Activated naive CD4-positive, alpha-beta T cell treated with anti-CD3 and anti-CD28 coated beads, Interleukin-2, amount 50 U/mL, for 24 hours (primary cell): ENCODE results near the gene UBE2U.
"Not testable (repeated sequence)": the region's sequence is repeated elsewhere in the genome, so short reads cannot be mapped to it uniquely, and the experiment has no call there.

Experiments
- H3K27ac Mint-ChIP-seq: one replicate; pipeline ENCODE4 v1.8.0; 2021; ENCODE audit warnings: mild to moderate bottlenecking, mixed read lengths
- H3K27me3 Mint-ChIP-seq: one replicate; pipeline ENCODE4 v1.8.0; 2021; ENCODE audit warnings: mixed read lengths
- H3K36me3 Mint-ChIP-seq: one replicate; pipeline ENCODE4 v1.8.0; 2021; ENCODE audit warnings: mixed read lengths
- H3K4me1 Mint-ChIP-seq: one replicate; pipeline ENCODE4 v1.8.0; 2021; ENCODE audit warnings: mixed read lengths
- H3K4me3 Mint-ChIP-seq: one replicate; pipeline ENCODE4 v1.8.0; 2021; ENCODE audit warnings: mild to moderate bottlenecking, mixed read lengths
- H3K9me3 Mint-ChIP-seq: one replicate; pipeline ENCODE4 v1.8.0; 2021; ENCODE audit warnings: mixed read lengths

Gene UBE2U

GRCh38 chr1:64215576-64215975 is 12.2 kb downstream of the UBE2U start:
- no peak overlapping the region for H3K4me3 Mint-ChIP-seq
- no peaks in the 10 kb centered on the region for H3K9me3 Mint-ChIP-seq
- no peaks in the 10 kb centered on the region for H3K4me1 Mint-ChIP-seq
- H3K27ac Mint-ChIP-seq, result no peak overlapping the region
- H3K36me3 Mint-ChIP-seq, result no peaks in the 10 kb centered on the region
- peaks cover 8% of the 10 kb centered on the region for H3K27me3 Mint-ChIP-seq

GRCh38 chr1:64220241-64220640 is 16.8 kb downstream of the UBE2U start:
- no peaks in the 10 kb centered on the region for H3K36me3 Mint-ChIP-seq
- peaks cover 8% of the 10 kb centered on the region for H3K27me3 Mint-ChIP-seq
- no peak overlapping the region for H3K27ac Mint-ChIP-seq
- peaks cover 12% of the 10 kb centered on the region for H3K4me1 Mint-ChIP-seq
- no peaks in the 10 kb centered on the region for H3K9me3 Mint-ChIP-seq
- H3K4me3 Mint-ChIP-seq, result no peak overlapping the region

GRCh38 chr1:64223329-64224151 is 20.1 kb downstream of the UBE2U start:
- no peaks in the 10 kb centered on the region for H3K9me3 Mint-ChIP-seq
- H3K36me3 Mint-ChIP-seq, result peaks cover 1% of the 10 kb centered on the region
- peak overlapping the region; percentile 79 for H3K27ac Mint-ChIP-seq
- H3K4me1 Mint-ChIP-seq, result peaks cover 12% of the 10 kb centered on the region
- H3K4me3 Mint-ChIP-seq, result peak overlapping the region; percentile 45
- H3K27me3 Mint-ChIP-seq, result peaks cover 6% of the 10 kb centered on the region

GRCh38 chr1:64224236-64224635 is 20.8 kb downstream of the UBE2U start:
- H3K27me3 Mint-ChIP-seq, H3K4me3 Mint-ChIP-seq, H3K36me3 Mint-ChIP-seq, H3K9me3 Mint-ChIP-seq, H3K27ac Mint-ChIP-seq: not testable (repeated sequence)
- H3K4me1 Mint-ChIP-seq, result peaks cover 12% of the 10 kb centered on the region

- no peak overlapping the region for H3K4me3 Mint-ChIP-seq
- H3K27ac Mint-ChIP-seq, result no peak overlapping the region
- peaks cover 1% of the 10 kb centered on the region for H3K36me3 Mint-ChIP-seq
- H3K27me3 Mint-ChIP-seq, result peaks cover 2% of the 10 kb centered on the region
- H3K9me3 Mint-ChIP-seq, result no peaks in the 10 kb centered on the region
- peaks cover 7% of the 10 kb centered on the region for H3K4me1 Mint-ChIP-seq
These were observed 24.9 kb downstream of the UBE2U start for GRCh38 chr1:64228167-64228957.

- Mint-ChIP-seq H3K4me1 (no peaks in the 10 kb centered on the region), H3K27me3 (peaks cover 8% of the 10 kb centered on the region), H3K4me3 (no peak overlapping the region), H3K36me3 (peaks cover 1% of the 10 kb centered on the region), H3K9me3 (no peaks in the 10 kb centered on the region), H3K27ac (no peak overlapping the region)
These were observed 25.9 kb downstream of the UBE2U start for GRCh38 chr1:64229307-64229706.

- no peak overlapping the region for H3K4me3 Mint-ChIP-seq
- peaks cover under 1% of the 10 kb centered on the region for H3K36me3 Mint-ChIP-seq
- H3K9me3 Mint-ChIP-seq, result no peaks in the 10 kb centered on the region
- H3K27ac Mint-ChIP-seq, result no peak overlapping the region
- no peaks in the 10 kb centered on the region for H3K4me1 Mint-ChIP-seq
- peaks cover 11% of the 10 kb centered on the region for H3K27me3 Mint-ChIP-seq
These were observed 27.7 kb downstream of the UBE2U start for GRCh38 chr1:64231153-64231552.

- H3K27me3 Mint-ChIP-seq, result peaks cover 11% of the 10 kb centered on the region
- H3K4me1 Mint-ChIP-seq, result no peaks in the 10 kb centered on the region
- no peak overlapping the region for H3K4me3 Mint-ChIP-seq
- no peaks in the 10 kb centered on the region for H3K36me3 Mint-ChIP-seq
- no peaks in the 10 kb centered on the region for H3K9me3 Mint-ChIP-seq
- no peak overlapping the region for H3K27ac Mint-ChIP-seq
These were observed 28.2 kb downstream of the UBE2U start for GRCh38 chr1:64231654-64232053.

GRCh38 chr1:64234714-64235113 is 31.3 kb downstream of the UBE2U start:
- H3K9me3 Mint-ChIP-seq, result no peaks in the 10 kb centered on the region
- no peaks in the 10 kb centered on the region for H3K36me3 Mint-ChIP-seq
- H3K27ac Mint-ChIP-seq, result no peak overlapping the region
- peaks cover 16% of the 10 kb centered on the region for H3K27me3 Mint-ChIP-seq
- no peak overlapping the region for H3K4me3 Mint-ChIP-seq
- H3K4me1 Mint-ChIP-seq, result no peaks in the 10 kb centered on the region

- H3K36me3 Mint-ChIP-seq, result no peaks in the 10 kb centered on the region
- no peaks in the 10 kb centered on the region for H3K9me3 Mint-ChIP-seq
- H3K4me1 Mint-ChIP-seq, result no peaks in the 10 kb centered on the region
- no peak overlapping the region for H3K4me3 Mint-ChIP-seq
- H3K27ac Mint-ChIP-seq, result no peak overlapping the region
- peaks cover 16% of the 10 kb centered on the region for H3K27me3 Mint-ChIP-seq
These were observed 31.8 kb downstream of the UBE2U start for GRCh38 chr1:64235181-64235580.

- no peaks in the 10 kb centered on the region for H3K4me1 Mint-ChIP-seq
- H3K36me3 Mint-ChIP-seq, result no peaks in the 10 kb centered on the region
- no peak overlapping the region for H3K4me3 Mint-ChIP-seq
- peaks cover 16% of the 10 kb centered on the region for H3K27me3 Mint-ChIP-seq
- no peak overlapping the region for H3K27ac Mint-ChIP-seq
- H3K9me3 Mint-ChIP-seq, result no peaks in the 10 kb centered on the region
These were observed 32.5 kb downstream of the UBE2U start for GRCh38 chr1:64235910-64236309.

- H3K4me1 Mint-ChIP-seq, result no peaks in the 10 kb centered on the region
- H3K27me3 Mint-ChIP-seq, result peaks cover 16% of the 10 kb centered on the region
- no peaks in the 10 kb centered on the region for H3K36me3 Mint-ChIP-seq
- no peak overlapping the region for H3K4me3 Mint-ChIP-seq
- H3K9me3 Mint-ChIP-seq, result no peaks in the 10 kb centered on the region
- H3K27ac Mint-ChIP-seq, result no peak overlapping the region
These were observed 33.1 kb downstream of the UBE2U start for GRCh38 chr1:64236541-64236954.

GRCh38 chr1:64239519-64239918 is 36.1 kb downstream of the UBE2U start:
- H3K27me3 Mint-ChIP-seq, H3K36me3 Mint-ChIP-seq, H3K4me3 Mint-ChIP-seq, H3K27ac Mint-ChIP-seq, H3K9me3 Mint-ChIP-seq: not testable (repeated sequence)
- peaks cover 18% of the 10 kb centered on the region for H3K4me1 Mint-ChIP-seq

- no peak overlapping the region for H3K4me3 Mint-ChIP-seq
These were observed 36.8 kb downstream of the UBE2U start for GRCh38 chr1:64240206-64240605.

GRCh38 chr1:64241069-64241468 is 37.6 kb downstream of the UBE2U start:
- Mint-ChIP-seq H3K36me3 (no peaks in the 10 kb centered on the region), H3K4me3 (no peak overlapping the region), H3K27me3 (peaks cover 6% of the 10 kb centered on the region), H3K9me3 (no peaks in the 10 kb centered on the region), H3K27ac (no peak overlapping the region), H3K4me1 (peaks cover 32% of the 10 kb centered on the region)

More at GRCh38 chr1:64240206-64240605, 36.8 kb downstream of the UBE2U start:
- no peak overlapping the region for H3K27ac Mint-ChIP-seq
- H3K36me3 Mint-ChIP-seq, result no peaks in the 10 kb centered on the region
- H3K27me3 Mint-ChIP-seq, result peaks cover 6% of the 10 kb centered on the region
- H3K4me1 Mint-ChIP-seq, result peaks cover 25% of the 10 kb centered on the region
- H3K9me3 Mint-ChIP-seq, result no peaks in the 10 kb centered on the region
